ENCODE data around the gene PIK3AP1.
"Not testable (repeated sequence)": the region's sequence is repeated elsewhere in the genome, so short reads cannot be mapped to it uniquely, and the experiment has no call there.

PIK3AP1 gene

GRCh38 chr10:96700374-96701099 is 19.8 kb downstream of the PIK3AP1 start:
- Histone ChIP-seq H2BK12ac (ENCODE audit: low read length in 2 of 2) (no peak overlapping the region), H3K4me3 (ENCODE audit: insufficient read depth in 1 of 2, low read depth in 1 of 2, low read length in 2 of 2) (no peak overlapping the region), H3K9me3 (ENCODE audit: control insufficient read depth, low read length) (no peaks in the 10 kb centered on the region), H2AFZ (ENCODE audit: low read depth, low read length) (no peak overlapping the region), H3K36me3 (ENCODE audit: control insufficient read depth in 1 of 2, insufficient read depth in 2 of 2, low read depth in 1 of 2, low read length in 2 of 2) (no peaks in the 10 kb centered on the region), H3K9ac (ENCODE audit: low read length) (no peak overlapping the region), H3K4me1 (ENCODE audit: control insufficient read depth, insufficient read depth, low read depth, low read length) (no peaks in the 10 kb centered on the region), H3K27me3 (ENCODE audit: control insufficient read depth in 1 of 2, insufficient read depth in 1 of 2, low read length in 2 of 2) (peaks cover 0 to 3% of the 10 kb centered on the region in 2 experiments), H3K14ac (ENCODE audit: low read length in 2 of 2) (no peak overlapping the region), H3K23ac (ENCODE audit: low read length in 2 of 2) (no peak overlapping the region), H3K4ac (ENCODE audit: low read depth in 1 of 2, low read length in 2 of 2) (no peak overlapping the region), H2AK5ac (ENCODE audit: low read length, severe bottlenecking) (no peak overlapping the region), H3K27ac (ENCODE audit: low read length, poor library complexity, severe bottlenecking) (no peak overlapping the region), H3K18ac (ENCODE audit: low read depth in 1 of 2, low read length in 2 of 2) (no peak overlapping the region), H2BK120ac (ENCODE audit: low read depth, low read length) (no peak overlapping the region), H3K79me1 (replicated peaks; ENCODE audit: low read length, poor library complexity, severe bottlenecking) (no peaks in the 10 kb centered on the region), H3K4me2 (ENCODE audit: low read length, poor library complexity, severe bottlenecking) (no peak overlapping the region), H2BK5ac (ENCODE audit: low read depth, low read length, poor library complexity, severe bottlenecking) (no peak overlapping the region), H2BK15ac (ENCODE audit: low read depth, poor library complexity, severe bottlenecking) (no peak overlapping the region), H4K8ac (ENCODE audit: low read length) (no peak overlapping the region), H4K91ac (ENCODE audit: low read length) (no peak overlapping the region)
- DNase-seq = no peak
- WGBS = 85% methylated on average over 13 of the region's 13 CpGs

DNA sequence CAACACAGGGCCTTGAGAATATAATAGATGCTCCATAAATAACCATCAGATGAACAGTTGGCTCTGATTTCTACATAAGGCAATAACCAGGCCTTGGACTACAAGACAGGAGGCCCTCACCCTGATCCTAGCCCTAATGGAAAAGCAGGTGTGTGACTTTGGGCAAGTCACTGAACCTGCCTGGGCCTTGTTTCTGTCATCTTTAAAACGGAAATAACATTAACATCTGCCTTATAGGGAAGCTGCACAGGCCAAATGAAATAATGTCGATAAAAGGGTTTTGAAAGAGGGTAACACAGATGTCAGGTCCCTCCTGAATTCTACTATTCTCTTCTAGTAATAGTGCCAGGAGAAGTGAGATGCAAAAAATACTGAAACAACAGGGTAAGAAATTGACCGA is 20.7 kb downstream of the PIK3AP1 start:
- Histone ChIP-seq H4K8ac (ENCODE audit: low read length) (no peak overlapping the region), H3K9ac (ENCODE audit: low read length) (no peak overlapping the region), H3K27me3 (ENCODE audit: control insufficient read depth in 1 of 2, insufficient read depth in 1 of 2, low read length in 2 of 2) (peaks cover 0 to 3% of the 10 kb centered on the region in 2 experiments), H4K91ac (ENCODE audit: low read length) (no peak overlapping the region), H3K4me3 (ENCODE audit: insufficient read depth in 1 of 2, low read depth in 1 of 2, low read length in 2 of 2) (no peak overlapping the region), H3K18ac (ENCODE audit: low read depth in 1 of 2, low read length in 2 of 2) (no peak overlapping the region), H2AFZ (ENCODE audit: low read depth, low read length) (no peak overlapping the region), H3K14ac (ENCODE audit: low read length in 2 of 2) (no peak overlapping the region), H3K4ac (ENCODE audit: low read depth in 1 of 2, low read length in 2 of 2) (no peak overlapping the region), H2BK120ac (ENCODE audit: low read depth, low read length) (no peak overlapping the region), H2BK12ac (ENCODE audit: low read length in 2 of 2) (no peak overlapping the region), H2BK5ac (ENCODE audit: low read depth, low read length, poor library complexity, severe bottlenecking) (no peak overlapping the region), H3K4me2 (ENCODE audit: low read length, poor library complexity, severe bottlenecking) (no peak overlapping the region), H3K79me1 (replicated peaks; ENCODE audit: low read length, poor library complexity, severe bottlenecking) (no peaks in the 10 kb centered on the region), H3K36me3 (ENCODE audit: control insufficient read depth in 1 of 2, insufficient read depth in 2 of 2, low read depth in 1 of 2, low read length in 2 of 2) (no peaks in the 10 kb centered on the region), H3K23ac (ENCODE audit: low read length in 2 of 2) (no peak overlapping the region), H3K4me1 (ENCODE audit: control insufficient read depth, insufficient read depth, low read depth, low read length) (no peaks in the 10 kb centered on the region), H3K9me3 (ENCODE audit: control insufficient read depth, low read length) (no peaks in the 10 kb centered on the region), H3K27ac (ENCODE audit: low read length, poor library complexity, severe bottlenecking) (no peak overlapping the region), H2AK5ac (ENCODE audit: low read length, severe bottlenecking) (no peak overlapping the region), H2BK15ac (ENCODE audit: low read depth, poor library complexity, severe bottlenecking) (no peak overlapping the region)
- 97% methylated on average over 3 of the region's 3 CpGs for WGBS
- DNase-seq = no peak

GRCh38 chr10:96698305-96698704 is 22.0 kb downstream of the PIK3AP1 start:
- H3K23ac ChIP-seq (ENCODE audit: low read length in 2 of 2); H3K79me1 ChIP-seq (replicated peaks; ENCODE audit: low read length, poor library complexity, severe bottlenecking); H3K9me3 ChIP-seq (ENCODE audit: control insufficient read depth, low read length); H3K18ac ChIP-seq (ENCODE audit: low read depth in 1 of 2, low read length in 2 of 2); H3K14ac ChIP-seq (ENCODE audit: low read length in 2 of 2); DNase-seq; H2BK12ac ChIP-seq (ENCODE audit: low read length in 2 of 2); H3K4me2 ChIP-seq (ENCODE audit: low read length, poor library complexity, severe bottlenecking); H2BK15ac ChIP-seq (ENCODE audit: low read depth, poor library complexity, severe bottlenecking); H2BK120ac ChIP-seq (ENCODE audit: low read depth, low read length); H3K36me3 ChIP-seq (ENCODE audit: control insufficient read depth in 1 of 2, insufficient read depth in 2 of 2, low read depth in 1 of 2, low read length in 2 of 2); H2AK5ac ChIP-seq (ENCODE audit: low read length, severe bottlenecking); H2BK5ac ChIP-seq (ENCODE audit: low read depth, low read length, poor library complexity, severe bottlenecking); H3K4ac ChIP-seq (ENCODE audit: low read depth in 1 of 2, low read length in 2 of 2); H4K91ac ChIP-seq (ENCODE audit: low read length); H2AFZ ChIP-seq (ENCODE audit: low read depth, low read length); H3K27me3 ChIP-seq (ENCODE audit: control insufficient read depth in 1 of 2, insufficient read depth in 1 of 2, low read length in 2 of 2); H3K4me3 ChIP-seq (ENCODE audit: insufficient read depth in 1 of 2, low read depth in 1 of 2, low read length in 2 of 2); H4K8ac ChIP-seq (ENCODE audit: low read length); H3K9ac ChIP-seq (ENCODE audit: low read length); H3K27ac ChIP-seq (ENCODE audit: low read length, poor library complexity, severe bottlenecking); H3K4me1 ChIP-seq (ENCODE audit: control insufficient read depth, insufficient read depth, low read depth, low read length): not testable (repeated sequence)
- 90% methylated on average over 6 of the region's 6 CpGs for WGBS

DNA sequence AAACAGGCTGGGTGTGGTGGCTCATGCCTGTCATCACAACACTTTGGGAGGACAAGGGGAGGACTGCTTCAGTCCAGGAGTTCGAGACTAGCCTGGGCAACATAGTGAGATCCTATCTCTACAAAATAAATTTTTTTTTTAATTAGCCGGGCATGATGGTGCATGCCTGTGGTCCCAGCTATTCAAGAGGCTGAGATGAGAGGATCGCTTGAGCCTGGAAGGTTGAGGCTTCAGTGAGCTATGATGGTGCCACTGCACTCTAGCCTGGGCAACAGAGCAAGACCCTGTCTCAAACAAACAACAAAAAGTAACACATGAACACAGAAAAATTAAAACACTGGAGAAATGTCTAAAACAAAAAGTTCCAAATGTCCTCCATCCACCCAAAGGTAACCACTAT is 22.9 kb downstream of the PIK3AP1 start:
- H3K4me1 ChIP-seq (ENCODE audit: control insufficient read depth, insufficient read depth, low read depth, low read length) = no peaks in the 10 kb centered on the region
- no peak overlapping the region for H3K4ac ChIP-seq (ENCODE audit: low read depth in 1 of 2, low read length in 2 of 2)
- no peak overlapping the region for H4K8ac ChIP-seq (ENCODE audit: low read length)
- peaks cover 0 to 3% of the 10 kb centered on the region in 2 experiments for H3K27me3 ChIP-seq (ENCODE audit: control insufficient read depth in 1 of 2, insufficient read depth in 1 of 2, low read length in 2 of 2)
- no peak for DNase-seq
- no peaks in the 10 kb centered on the region for H3K79me1 ChIP-seq (replicated peaks; ENCODE audit: low read length, poor library complexity, severe bottlenecking)
- H2BK120ac ChIP-seq (ENCODE audit: low read depth, low read length) = no peak overlapping the region
- no peak overlapping the region for H4K91ac ChIP-seq (ENCODE audit: low read length)
- H2AFZ ChIP-seq (ENCODE audit: low read depth, low read length) = no peak overlapping the region
- no peak overlapping the region for H2BK12ac ChIP-seq (ENCODE audit: low read length in 2 of 2)
- H3K4me3 ChIP-seq (ENCODE audit: insufficient read depth in 1 of 2, low read depth in 1 of 2, low read length in 2 of 2) = no peak overlapping the region
- no peak overlapping the region for H2BK15ac ChIP-seq (ENCODE audit: low read depth, poor library complexity, severe bottlenecking)
- H2AK5ac ChIP-seq (ENCODE audit: low read length, severe bottlenecking) = no peak overlapping the region
- no peak overlapping the region for H2BK5ac ChIP-seq (ENCODE audit: low read depth, low read length, poor library complexity, severe bottlenecking)
- no peaks in the 10 kb centered on the region for H3K36me3 ChIP-seq (ENCODE audit: control insufficient read depth in 1 of 2, insufficient read depth in 2 of 2, low read depth in 1 of 2, low read length in 2 of 2)
- no peak overlapping the region for H3K4me2 ChIP-seq (ENCODE audit: low read length, poor library complexity, severe bottlenecking)
- 93% methylated on average over 2 of the region's 3 CpGs for WGBS
- H3K9me3 ChIP-seq (ENCODE audit: control insufficient read depth, low read length) = no peaks in the 10 kb centered on the region
- H3K14ac ChIP-seq (ENCODE audit: low read length in 2 of 2) = no peak overlapping the region
- no peak overlapping the region for H3K9ac ChIP-seq (ENCODE audit: low read length)
- no peak overlapping the region for H3K27ac ChIP-seq (ENCODE audit: low read length, poor library complexity, severe bottlenecking)
- no peak overlapping the region for H3K23ac ChIP-seq (ENCODE audit: low read length in 2 of 2)
- no peak overlapping the region for H3K18ac ChIP-seq (ENCODE audit: low read depth in 1 of 2, low read length in 2 of 2)
